ENCODE results near the gene NR2C2.
"Not testable (repeated sequence)": the region's sequence is repeated elsewhere in the genome, so short reads cannot be mapped to it uniquely, and the experiment has no call there.

Gene NR2C2

GRCh38 chr3:14947100-14947885, at the start of gene NR2C2:
Gene NR2C2 (plus strand): TSS chr3:14947583. CDS start chr3:15003915, 56,332 bp downstream.
- DNase-seq, result peak; percentile 89

GRCh38 chr3:14898929-14899328, 48.5 kb upstream of the NR2C2 start:
- DNase-seq, result no peak

GRCh38 chr3:14899993-14900618, 47.3 kb upstream of the NR2C2 start:
- DNase-seq, result no peak

- no peak for DNase-seq
Observed at GRCh38 chr3:14900881-14901873, 46.2 kb upstream of the NR2C2 start.

GRCh38 chr3:14902719-14903118, 44.7 kb upstream of the NR2C2 start:
- DNase-seq, result no peak

GRCh38 chr3:14903501-14903900, 43.9 kb upstream of the NR2C2 start:
- DNase-seq, result not testable (repeated sequence)

- DNase-seq, result no peak
Observed at GRCh38 chr3:14905055-14905657, 42.2 kb upstream of the NR2C2 start.

- DNase-seq, result no peak
Observed at GRCh38 chr3:14906355-14906971, 40.9 kb upstream of the NR2C2 start.

GRCh38 chr3:14907043-14907966, 40.1 kb upstream of the NR2C2 start:
- DNase-seq, result no peak

- no peak for DNase-seq
Observed at GRCh38 chr3:14909250-14909649, 38.1 kb upstream of the NR2C2 start.

- no peak for DNase-seq
Observed at GRCh38 chr3:14911651-14912050, 35.7 kb upstream of the NR2C2 start.

GRCh38 chr3:14913071-14913925, 34.1 kb upstream of the NR2C2 start:
- no peak for DNase-seq

- DNase-seq, result no peak
Observed at GRCh38 chr3:14913926-14914778, 33.2 kb upstream of the NR2C2 start.

GRCh38 chr3:14914779-14915117, 32.6 kb upstream of the NR2C2 start:
- DNase-seq, result no peak

GRCh38 chr3:14915636-14916222, 31.7 kb upstream of the NR2C2 start:
- DNase-seq, result no peak

GRCh38 chr3:14918356-14918860, 29.0 kb upstream of the NR2C2 start:
- DNase-seq, result no peak

- DNase-seq, result no peak
Observed at GRCh38 chr3:14920536-14920935, 26.8 kb upstream of the NR2C2 start.

- peak; percentile 81 for DNase-seq
Observed at GRCh38 chr3:14921034-14921616, 26.3 kb upstream of the NR2C2 start.
